ENCODE measurements around the gene GIMAP8. TPM values are rescaled to one million over a fixed set of nuclear protein-coding genes. Genes with fewer than 3 reads are reported as not detected.

GIMAP8 gene
- total RNA-seq, 2 experiments from 2014 or later = 9.1 to 9.7 TPM

GRCh38 chr7:150431839-150432658 lies 18.4 kb upstream of the GIMAP8 start:
- no peaks in the 10 kb centered on the region for H3K36me3 Mint-ChIP-seq (ENCODE audit: low read depth)
- H3K9me3 Mint-ChIP-seq = no peaks in the 10 kb centered on the region
- H3K4me1 Mint-ChIP-seq (ENCODE audit: low read depth) = peaks cover 8% of the 10 kb centered on the region
- CTCF ChIA-PET = interaction anchor here (0.7 kb wide), 1 partner anchor 11 kb away, joined by 3 read pairs; no protein-coding TSS in a partner anchor
- intact Hi-C loops (cut with micrococcal nuclease) = no loop called here
- H3K4me3 Mint-ChIP-seq = no peak overlapping the region
- H3K27ac Mint-ChIP-seq = no peak overlapping the region
- peak; percentile 1 for DNase-seq
- H3K27me3 Mint-ChIP-seq (ENCODE audit: low read depth) = no peaks in the 10 kb centered on the region

- CTCF ChIA-PET = interaction anchor here (0.8 kb wide), 1 partner anchor 315 kb away, joined by 3 read pairs; no protein-coding TSS in a partner anchor
- no peak overlapping the region for H3K27ac Mint-ChIP-seq
- H3K4me1 Mint-ChIP-seq (ENCODE audit: low read depth) = peaks cover 8% of the 10 kb centered on the region
Observed at GRCh38 chr7:150432915-150433892, 17.2 kb upstream of the GIMAP8 start.

DNA sequence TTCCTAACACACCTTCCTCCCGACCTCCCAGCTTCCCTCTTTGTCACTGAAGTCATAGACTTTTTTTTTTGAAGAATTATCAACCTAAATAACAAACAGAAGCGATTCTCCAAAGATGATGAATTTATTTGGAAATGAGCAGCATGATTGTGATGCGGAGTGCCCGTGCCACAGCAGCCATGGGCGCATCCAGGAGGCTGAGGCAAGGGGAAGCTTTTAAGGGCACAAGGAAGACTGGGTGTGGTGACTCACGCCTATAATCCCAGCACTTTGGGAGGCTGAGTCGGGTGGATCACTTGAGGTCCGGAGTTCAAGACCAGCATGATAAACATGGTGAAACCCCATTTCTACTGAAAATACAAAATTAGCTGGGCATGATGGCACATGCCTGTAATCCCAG lies 16.2 kb upstream of the GIMAP8 start:
- H3K9me3 Mint-ChIP-seq = no peaks in the 10 kb centered on the region
- H3K27ac Mint-ChIP-seq = no peak overlapping the region
- H3K36me3 Mint-ChIP-seq (ENCODE audit: low read depth) = no peaks in the 10 kb centered on the region
- no peak overlapping the region for H3K4me3 Mint-ChIP-seq
- CTCF ChIA-PET = no interaction called here
- no peaks in the 10 kb centered on the region for H3K27me3 Mint-ChIP-seq (ENCODE audit: low read depth)
- DNase-seq = peak; percentile 3
- H3K4me1 Mint-ChIP-seq (ENCODE audit: low read depth) = peaks cover 6% of the 10 kb centered on the region
- intact Hi-C loops (cut with micrococcal nuclease) = no loop called here

More at GRCh38 chr7:150432915-150433892, 17.2 kb upstream of the GIMAP8 start:
- peak; percentile 3 for DNase-seq
- Mint-ChIP-seq H3K36me3 (ENCODE audit: low read depth) (no peaks in the 10 kb centered on the region), H3K27me3 (ENCODE audit: low read depth) (no peaks in the 10 kb centered on the region), H3K9me3 (no peaks in the 10 kb centered on the region), H3K4me3 (peak overlapping the region; percentile 25)
- intact Hi-C loops (cut with micrococcal nuclease) = no loop called here

DNA sequence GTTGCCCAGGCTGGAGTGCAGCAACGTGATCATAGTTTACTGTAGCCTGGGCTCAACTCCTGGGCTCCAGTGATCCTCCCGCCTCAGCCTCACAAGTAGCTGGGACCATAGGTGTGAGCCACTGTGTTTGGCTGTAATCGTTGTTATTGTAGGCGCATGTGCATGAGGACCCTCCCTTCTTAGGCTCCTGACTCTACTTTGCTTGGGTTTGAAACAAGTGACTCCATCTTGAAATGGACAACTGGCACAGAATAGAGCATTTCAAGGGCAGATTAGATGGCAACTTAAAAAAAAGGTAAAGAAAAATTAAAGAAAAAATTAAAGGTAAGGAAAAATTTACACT lies 15.4 kb upstream of the GIMAP8 start:
- Mint-ChIP-seq H3K27me3 (ENCODE audit: low read depth) (no peaks in the 10 kb centered on the region), H3K4me3 (no peak overlapping the region), H3K27ac (no peak overlapping the region), H3K36me3 (ENCODE audit: low read depth) (no peaks in the 10 kb centered on the region), H3K9me3 (no peaks in the 10 kb centered on the region), H3K4me1 (ENCODE audit: low read depth) (peaks cover 13% of the 10 kb centered on the region)
- intact Hi-C loops (cut with micrococcal nuclease) = no loop called here
- no peak for DNase-seq
- CTCF ChIA-PET = no interaction called here

DNA sequence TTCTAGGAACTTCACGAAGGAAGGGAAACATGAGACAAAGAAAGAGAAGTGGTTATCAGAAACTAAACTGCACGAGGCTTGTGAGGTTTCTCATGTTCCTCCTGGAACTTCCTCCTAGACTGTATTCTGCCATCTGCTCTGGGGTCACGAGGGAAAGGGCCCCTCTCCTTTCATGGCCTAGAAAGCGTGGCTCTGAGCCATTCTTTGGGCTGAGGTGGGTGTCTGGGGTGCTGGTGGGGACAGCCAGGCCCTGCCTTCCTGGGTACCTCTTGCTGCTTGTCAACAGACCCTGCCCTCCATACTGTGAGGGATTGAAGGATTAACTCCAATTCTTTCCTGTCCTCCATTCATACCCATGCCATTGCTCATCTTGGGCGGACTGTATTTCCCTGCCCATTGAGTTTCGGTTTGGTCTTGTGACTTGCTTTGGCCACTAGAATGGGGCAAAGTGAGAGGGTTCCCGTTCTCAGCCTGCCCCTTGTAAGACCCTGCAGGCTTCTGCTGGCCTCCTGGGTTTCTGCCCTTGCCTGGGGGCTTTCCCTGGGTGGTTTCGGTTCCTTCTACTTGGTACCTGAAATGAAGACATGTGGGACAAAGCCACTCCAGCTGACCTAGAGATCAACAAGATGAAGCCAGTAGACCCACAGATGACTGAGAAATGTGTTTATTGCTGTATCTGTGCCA lies 14.9 kb upstream of the GIMAP8 start:
- CTCF ChIA-PET = no interaction called here
- intact Hi-C loops (cut with micrococcal nuclease) = no loop called here
- peak; percentile 2 for DNase-seq
- Mint-ChIP-seq H3K27ac (no peak overlapping the region), H3K4me1 (ENCODE audit: low read depth) (peaks cover 19% of the 10 kb centered on the region), H3K36me3 (ENCODE audit: low read depth) (no peaks in the 10 kb centered on the region), H3K4me3 (no peak overlapping the region), H3K9me3 (no peaks in the 10 kb centered on the region), H3K27me3 (ENCODE audit: low read depth) (no peaks in the 10 kb centered on the region)

DNA sequence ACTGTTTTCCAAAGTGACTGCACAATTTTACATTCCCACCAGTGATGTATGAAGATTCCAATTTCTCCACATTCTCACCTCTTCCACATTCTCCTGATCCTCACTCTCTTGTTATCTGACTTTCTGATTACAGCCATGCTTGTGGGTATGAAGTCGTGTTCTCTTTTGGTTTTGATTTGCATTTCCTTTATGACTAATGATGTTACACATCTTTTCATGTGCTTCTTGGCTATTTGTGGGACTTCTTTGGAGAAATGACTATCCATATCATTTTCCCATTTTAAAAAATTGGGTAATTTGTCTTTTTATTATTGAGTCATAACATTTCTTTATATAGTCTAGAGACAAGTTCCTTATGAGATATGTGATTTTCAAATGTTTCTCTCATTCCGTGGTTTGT lies 10.5 kb upstream of the GIMAP8 start:
- no peak overlapping the region for H3K4me3 Mint-ChIP-seq
- intact Hi-C loops (cut with micrococcal nuclease) = loop anchor here (2.0 kb wide), 1 partner anchor 35 kb away; a partner anchor contains a TSS
- peaks cover 4% of the 10 kb centered on the region for H3K36me3 Mint-ChIP-seq (ENCODE audit: low read depth)
- peaks cover 21% of the 10 kb centered on the region for H3K4me1 Mint-ChIP-seq (ENCODE audit: low read depth)
- peak overlapping the region; percentile 22 for H3K27ac Mint-ChIP-seq
- H3K9me3 Mint-ChIP-seq = peaks cover 11% of the 10 kb centered on the region
- DNase-seq = no peak
- no peaks in the 10 kb centered on the region for H3K27me3 Mint-ChIP-seq (ENCODE audit: low read depth)
- CTCF ChIA-PET = interaction anchor here (2.4 kb wide), 1 partner anchor 9 kb away, joined by 8 read pairs; no protein-coding TSS in a partner anchor

DNA sequence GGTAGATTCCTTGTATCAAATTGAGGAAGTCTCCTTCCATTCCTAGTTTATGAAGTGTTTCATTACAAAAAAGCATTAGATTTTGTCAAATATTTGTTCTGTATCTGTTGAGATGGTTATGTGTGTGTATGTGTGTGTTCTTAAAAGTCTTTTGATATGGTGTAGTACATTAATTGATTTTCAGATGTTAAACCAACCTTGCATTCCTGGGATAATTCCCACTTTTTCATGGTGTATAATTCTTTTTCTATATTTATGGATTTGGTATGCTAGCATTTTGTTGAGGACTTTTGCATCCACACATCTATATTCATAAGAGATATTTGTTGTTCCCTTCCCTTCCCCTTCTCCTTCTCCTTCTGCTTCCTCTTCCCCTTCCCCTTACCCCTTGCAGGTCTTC lies 8.9 kb upstream of the GIMAP8 start:
- Mint-ChIP-seq H3K4me3 (no peak overlapping the region), H3K36me3 (ENCODE audit: low read depth) (peaks cover 4% of the 10 kb centered on the region), H3K27me3 (ENCODE audit: low read depth) (no peaks in the 10 kb centered on the region), H3K4me1 (ENCODE audit: low read depth) (peaks cover 27% of the 10 kb centered on the region), H3K9me3 (peaks cover 11% of the 10 kb centered on the region), H3K27ac (no peak overlapping the region)
- DNase-seq = no peak
- CTCF ChIA-PET = no interaction called here
- intact Hi-C loops (cut with micrococcal nuclease) = loop anchor here (2.0 kb wide), 1 partner anchor 37 kb away; a partner anchor contains a TSS

DNA sequence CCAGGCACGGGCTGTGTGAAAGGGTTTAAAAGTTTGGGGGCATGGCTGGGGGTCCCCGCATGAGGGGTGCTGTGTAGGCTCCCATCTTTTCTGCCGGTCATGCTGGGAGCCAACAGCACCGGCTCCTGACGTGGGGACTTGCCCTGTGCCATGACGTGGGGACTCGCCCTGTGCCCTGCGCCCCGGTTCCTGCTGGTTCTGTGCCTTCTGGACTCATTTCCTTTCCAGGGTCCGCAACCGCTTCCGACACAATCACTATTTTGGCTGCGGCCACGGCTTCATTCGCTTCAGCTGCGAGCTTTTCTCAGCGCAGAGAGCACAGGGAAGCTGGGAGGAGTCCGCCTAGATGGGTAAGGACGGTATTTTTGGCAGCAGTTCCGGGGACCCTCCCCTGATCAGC lies 7.6 kb upstream of the GIMAP8 start:
- Mint-ChIP-seq H3K27me3 (ENCODE audit: low read depth) (no peaks in the 10 kb centered on the region), H3K36me3 (ENCODE audit: low read depth) (peaks cover 4% of the 10 kb centered on the region), H3K4me1 (ENCODE audit: low read depth) (peaks cover 35% of the 10 kb centered on the region), H3K27ac (no peak overlapping the region), H3K9me3 (peaks cover 11% of the 10 kb centered on the region), H3K4me3 (no peak overlapping the region)
- intact Hi-C loops (cut with micrococcal nuclease) = no loop called here
- DNase-seq = no peak
- CTCF ChIA-PET = no interaction called here

- Mint-ChIP-seq H3K27ac (no peak overlapping the region), H3K9me3 (peaks cover 11% of the 10 kb centered on the region), H3K27me3 (ENCODE audit: low read depth) (no peaks in the 10 kb centered on the region), H3K4me1 (ENCODE audit: low read depth) (peaks cover 44% of the 10 kb centered on the region), H3K36me3 (ENCODE audit: low read depth) (peaks cover 4% of the 10 kb centered on the region), H3K4me3 (no peak overlapping the region)
- intact Hi-C loops (cut with micrococcal nuclease) = no loop called here
- CTCF ChIA-PET = interaction anchor here (1.5 to 4.4 kb wide), 2 partner anchors 125 to 312 kb away, joined by 3 to 30 read pairs; no protein-coding TSS in a partner anchor
- DNase-seq = no peak
Observed at GRCh38 chr7:150443793-150444540, 6.5 kb upstream of the GIMAP8 start.

DNA sequence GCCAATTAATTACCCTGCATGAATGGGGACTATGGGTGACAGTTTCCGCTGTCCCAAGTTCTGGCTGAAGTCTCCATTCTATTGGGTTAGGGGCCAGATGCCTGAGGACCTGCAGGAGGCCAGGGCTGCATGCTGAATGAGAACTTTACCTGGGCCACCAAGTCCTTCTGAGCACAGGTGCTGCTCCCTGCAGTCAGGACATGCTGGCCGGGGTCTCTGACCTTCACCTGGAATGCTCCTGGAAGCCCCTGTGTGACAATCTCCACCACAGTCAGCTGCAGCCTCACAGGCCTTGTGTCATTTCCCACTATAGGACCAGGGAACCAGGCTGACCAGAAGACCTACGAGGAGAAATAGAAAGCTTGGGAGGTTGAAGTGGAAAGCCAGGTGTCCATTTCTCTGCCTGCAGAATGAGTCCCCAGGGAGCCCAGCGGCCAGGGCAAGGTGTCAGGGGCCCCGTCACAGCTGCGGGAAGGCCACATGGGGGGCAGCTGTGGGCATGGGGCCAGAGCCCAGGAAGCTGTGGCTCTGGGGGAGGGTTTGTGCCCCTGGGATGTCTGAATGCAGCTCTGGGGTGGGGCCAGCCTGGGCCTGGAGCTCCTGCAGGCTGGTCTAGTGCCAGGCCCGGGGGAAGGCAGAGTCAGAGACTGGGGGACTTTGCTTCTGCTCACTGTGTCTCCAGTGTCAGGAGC lies 5.6 kb upstream of the GIMAP8 start:
- no peak for DNase-seq
- Mint-ChIP-seq H3K4me3 (no peak overlapping the region), H3K27me3 (ENCODE audit: low read depth) (no peaks in the 10 kb centered on the region), H3K9me3 (peaks cover 11% of the 10 kb centered on the region), H3K27ac (no peak overlapping the region), H3K36me3 (ENCODE audit: low read depth) (peaks cover 4% of the 10 kb centered on the region), H3K4me1 (ENCODE audit: low read depth) (peaks cover 47% of the 10 kb centered on the region)
- intact Hi-C loops (cut with micrococcal nuclease) = no loop called here
- CTCF ChIA-PET = interaction anchor here (0.6 to 4.4 kb wide), 4 partner anchors 39 to 311 kb away, joined by 3 to 30 read pairs (median 3); no protein-coding TSS in a partner anchor

Measured in activated naive CD4-positive, alpha-beta T cell treated with anti-CD3 and anti-CD28 coated beads for 36 hours (primary cell).